HCT116 (cell line): ENCODE results near the gene OR9Q1. TPM values are rescaled to one million over a fixed set of nuclear protein-coding genes. Genes with fewer than 3 reads are reported as not detected.

ENCODE experiments used
- ATAC-seq: fragments of 200-7000 bp; cut with Tn5 transposase; 2 replicates; pipeline ENCODE4 v1.9.1; 2020; ENCODE audit warnings: mild to moderate bottlenecking, moderate library complexity
- BruUV-seq: library from RNA; stranded (reverse); fragments of 400-500 nt; replicated peaks from 2 replicates; lab custom pipeline; 2021; lab: Mats Ljungman, UMichigan
- CTCF ChIA-PET: fragments of 300-600 bp; sonication (Branson Sonifier 250); formaldehyde crosslinking; loops from one replicate; lab custom pipeline; 2021; ENCODE audit warnings: antibody characterized with exemption; lab: Charles Lee
- POLR2A ChIA-PET: fragments of 300-600, 350-600 bp; sonication (Branson Sonifier 250); formaldehyde crosslinking; loops from one replicate; lab custom pipeline; 2021; ENCODE audit warnings: antibody characterized with exemption; lab: Charles Lee
- RAD21 ChIA-PET, 2 experiments: fragments of 300-600 bp; sonication (Branson Sonifier 250); formaldehyde crosslinking; loops; one replicate each; lab custom pipeline; 2023; ENCODE audit warnings: low total read pairs in 2 of 2; ENCODE audit not compliant: uncharacterized antibody in 2 of 2, unreplicated experiment in 2 of 2, low non-redundant PET in 1 of 2; lab: Charles Lee
- DNase-seq: peaks from one replicate; pipeline ENCODE4 v3.0.0-alpha.2; 2010; ENCODE audit warnings: low read depth, low spot score
- H2AFZ ChIP-seq: fragments of 200-600 bp; shearing (Covaris generic), sonication (generic); 2 replicates; pipeline ENCODE4 v1.6.1; 2017; ENCODE audit warnings: low read depth, mixed run types, mixed read lengths, antibody characterized with exemption, low read length; ENCODE audit not compliant: poor library complexity, severe bottlenecking
- H3K27ac ChIP-seq: 2 replicates; pipeline ENCODE4 v1.5.1; 2012; ENCODE audit warnings: low read depth, low read length
- H3K27me3 ChIP-seq: fragments of 200-600 bp; sonication (generic); 2 replicates; pipeline ENCODE4 v1.6.1; 2016; ENCODE audit warnings: mixed run types, low read length, mixed read lengths; ENCODE audit not compliant: insufficient read depth
- H3K36me3 ChIP-seq, 2 experiments: fragments of 200-500 bp in 1 of 2; fragments of 200-600 bp in 1 of 2; sonication (Bioruptor generic) in 1 of 2; sonication (generic) in 1 of 2; 2 replicates each; pipeline versions ENCODE4 v1.5.1 to v1.6.1; 2014 to 2016; ENCODE audit warnings: low read length in 2 of 2, inconsistent platforms in 1 of 2, mixed read lengths in 1 of 2, mixed run types in 1 of 2; ENCODE audit not compliant: insufficient read depth in 2 of 2, control insufficient read depth in 1 of 2
- H3K4me1 ChIP-seq, 2 experiments: fragments of 200-600 bp in 1 of 2; sonication (generic) in 1 of 2; 2 replicates each; pipeline versions ENCODE4 v1.5.1 to v1.6.1; 2012 to 2017; ENCODE audit warnings: low read length in 2 of 2, inconsistent platforms in 1 of 2, mild to moderate bottlenecking in 1 of 2, mixed read lengths in 1 of 2, mixed run types in 1 of 2, moderate library complexity in 1 of 2; ENCODE audit not compliant: insufficient read depth in 2 of 2, control insufficient read depth in 1 of 2
- H3K4me2 ChIP-seq: fragments of 200-600 bp; sonication (generic); 2 replicates; pipeline ENCODE4 v1.6.1; 2017; ENCODE audit warnings: mixed run types, low read length, mixed read lengths
- H3K4me3 ChIP-seq, 2 experiments: fragments of 200-600 bp in 1 of 2; sonication (generic) in 1 of 2; replicated peaks in 1 of 2; 2 replicates each; pipeline ENCODE4 v1.5.1; 2011 to 2016; ENCODE audit warnings: low read length in 2 of 2, control low read depth in 1 of 2, low read depth in 1 of 2, mild to moderate bottlenecking in 1 of 2, mixed read lengths in 1 of 2, mixed run types in 1 of 2
- H3K79me2 ChIP-seq: fragments of 200-600 bp; sonication (generic); 2 replicates; pipeline ENCODE4 v1.6.1; 2017; ENCODE audit warnings: mild to moderate bottlenecking, mixed run types, low read length, moderate library complexity, mixed read lengths; ENCODE audit not compliant: insufficient read depth
- H3K9ac ChIP-seq: fragments of 200-600 bp; sonication (generic); 2 replicates; pipeline ENCODE4 v1.6.1; 2016; ENCODE audit warnings: low read length, mixed read lengths
- H3K9me2 ChIP-seq: fragments of 200-600 bp; sonication (generic), shearing (Covaris generic); 2 replicates; pipeline ENCODE4 v1.6.1; 2017; ENCODE audit warnings: mixed run types, mild to moderate bottlenecking, moderate library complexity; ENCODE audit not compliant: insufficient read depth
- H3K9me3 ChIP-seq, 2 experiments: fragments of 200-500 bp in 1 of 2; fragments of 200-600 bp in 1 of 2; sonication (Bioruptor generic) in 1 of 2; sonication (generic) in 1 of 2; 2 replicates each; pipeline ENCODE4 v1.6.1; 2014 to 2017; ENCODE audit warnings: low read length in 2 of 2, mixed read lengths in 2 of 2, inconsistent platforms in 1 of 2, low read depth in 1 of 2, mild to moderate bottlenecking in 1 of 2, mixed run types in 1 of 2, moderate library complexity in 1 of 2; ENCODE audit not compliant: control insufficient read depth in 1 of 2, insufficient read depth in 1 of 2
- H4K20me1 ChIP-seq: fragments of 200-600 bp; sonication (generic), shearing (Covaris generic); 2 replicates; pipeline ENCODE4 v1.6.1; 2017; ENCODE audit warnings: mixed run types, mild to moderate bottlenecking, moderate library complexity; ENCODE audit not compliant: insufficient read depth
- CBX3 ChIP-seq: IDR thresholded peaks from 2 replicates; pipeline ENCODE4 v1.6.1; 2012; ENCODE audit warnings: low read depth
- EGR1 ChIP-seq: IDR thresholded peaks from 2 replicates; pipeline ENCODE4 v1.6.1; 2012; ENCODE audit warnings: low read depth
- EZH2phosphoT487 ChIP-seq: fragments of 200-600 bp; IDR thresholded peaks from 2 replicates; pipeline ENCODE4 v1.6.1; 2018; ENCODE audit warnings: antibody characterized with exemption, borderline replicate concordance
- FOSL1 ChIP-seq: IDR thresholded peaks from 2 replicates; pipeline ENCODE4 v1.6.1; 2012; ENCODE audit warnings: low read depth
- JUND ChIP-seq: IDR thresholded peaks from 2 replicates; pipeline ENCODE4 v1.6.1; 2012
- POLR2A ChIP-seq: IDR thresholded peaks from 2 replicates; pipeline ENCODE4 v1.7.0; 2011; ENCODE audit warnings: borderline replicate concordance; ENCODE audit not compliant: insufficient read depth, insufficient read length; ENCODE audit errors: extremely low read depth
- RAD21 ChIP-seq: IDR thresholded peaks from 2 replicates; pipeline ENCODE4 v1.6.1; 2012; ENCODE audit warnings: low read depth, mild to moderate bottlenecking
- YY1 ChIP-seq: IDR thresholded peaks from 2 replicates; pipeline ENCODE4 v1.6.1; 2011; ENCODE audit warnings: low read length, low read depth, moderate library complexity, mild to moderate bottlenecking; ENCODE audit not compliant: insufficient replicate concordance; ENCODE audit errors: extremely low read depth
- ZFX ChIP-seq: fragments of 450-650 bp; IDR thresholded peaks from 2 replicates; pipeline ENCODE4 v1.6.1; 2017
- intact Hi-C: fragments of 100-400 bp; cut with micrococcal nuclease; formaldehyde crosslinking; loops from 2 replicates; pipeline ENCODE4 v1.10.0; 2022
- total RNA-seq: library from RNA; stranded (reverse); gene quantifications from one replicate; pipeline ENCODE4 v1.2.1, GENCODE V29; 2021; ENCODE audit not compliant: unreplicated experiment

OR9Q1 gene
- total RNA-seq, 1 experiment from 2014 or later: not detected

DNA sequence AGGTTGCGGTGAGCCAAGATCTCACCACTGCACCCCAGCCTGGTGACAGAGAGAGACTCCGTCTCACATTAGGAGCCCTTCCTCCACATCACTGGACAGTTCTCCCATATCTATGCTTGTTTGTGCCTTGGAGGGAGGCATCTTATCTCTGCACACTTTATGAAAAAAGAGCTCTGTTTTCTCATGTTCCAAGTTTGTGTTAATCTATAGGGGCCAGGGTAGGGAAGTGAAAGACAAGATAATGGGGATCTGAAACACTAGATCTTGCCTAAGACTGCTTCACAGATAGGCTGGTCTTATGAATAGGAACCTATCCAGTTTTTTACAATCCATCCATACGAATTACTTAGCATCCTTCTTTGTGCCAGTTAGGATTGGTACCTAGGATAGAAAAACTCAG lies 24.1 kb downstream of the OR9Q1 start (continued):
- TF ChIP-seq POLR2A (no peak), EZH2phosphoT487 (no peak), ZFX (no peak)

DNA sequence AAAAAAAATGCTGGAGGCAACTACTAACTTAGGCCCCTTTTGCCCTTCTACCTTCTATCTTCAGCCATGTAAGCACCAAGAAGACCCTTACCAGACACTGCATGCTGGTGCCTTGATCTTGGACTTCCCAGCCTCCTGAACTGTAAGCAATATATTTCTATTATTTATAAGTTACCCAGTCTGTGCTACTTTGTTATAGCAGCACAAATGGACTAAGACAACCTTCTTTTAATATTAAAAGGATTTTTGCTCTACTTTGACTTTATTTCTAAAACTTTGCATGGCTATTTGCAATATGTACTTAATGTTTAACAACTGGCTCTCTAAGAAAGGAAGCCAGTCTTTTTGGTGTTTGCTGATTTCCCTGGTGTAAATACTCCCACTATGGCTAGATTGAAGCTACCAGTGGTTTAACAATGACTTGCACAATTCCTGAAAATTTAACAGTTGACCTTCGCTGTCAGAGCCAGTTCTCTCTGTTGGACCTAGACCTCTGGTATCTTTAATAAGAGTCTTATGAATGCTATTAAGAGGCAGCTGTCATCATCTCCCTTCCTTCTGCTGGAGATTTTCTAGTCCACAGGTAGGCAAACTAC lies 32.2 kb downstream of the OR9Q1 start:
- BruUV-seq: no TSS peak
- H4K20me1 ChIP-seq: no peaks in the 10 kb centered on the region
- no peaks in the 10 kb centered on the region for H3K79me2 ChIP-seq
- ChIA-PET RAD21 (no interaction called here), POLR2A (no interaction called here), CTCF (no interaction called here)
- intact Hi-C loops: no loop called here
- no peaks in the 10 kb centered on the region for H3K36me3 ChIP-seq
- no peak overlapping the region for H3K27ac ChIP-seq
- no peak overlapping the region for H3K4me2 ChIP-seq
- no peaks in the 10 kb centered on the region for H3K9me3 ChIP-seq
- no peak overlapping the region for H2AFZ ChIP-seq
- DNase-seq: no peak
- H3K9me2 ChIP-seq: no peaks in the 10 kb centered on the region
- no peak overlapping the region for H3K4me3 ChIP-seq
- no peak overlapping the region for H3K9ac ChIP-seq
- H3K27me3 ChIP-seq: no peaks in the 10 kb centered on the region
- peaks cover 6 to 12% of the 10 kb centered on the region in 2 experiments; a peak in 2 of 4 replicates for H3K4me1 ChIP-seq
- TF ChIP-seq FOSL1 (no peak), JUND (no peak)
- ATAC-seq: no peak

- RAD21 ChIA-PET: no interaction called here
- H3K27ac ChIP-seq: no peak overlapping the region
- CTCF ChIA-PET: no interaction called here
- DNase-seq: no peak
- intact Hi-C loops: no loop called here
- peaks cover 6 to 18% of the 10 kb centered on the region in 2 experiments; a peak in 2 of 4 replicates for H3K4me1 ChIP-seq
- H3K79me2 ChIP-seq: no peaks in the 10 kb centered on the region
- H2AFZ ChIP-seq: no peak overlapping the region
- H3K9ac ChIP-seq: no peak overlapping the region
- no peaks in the 10 kb centered on the region for H3K9me3 ChIP-seq
- POLR2A ChIA-PET: no interaction called here
- no peak overlapping the region for H3K4me2 ChIP-seq
- H3K27me3 ChIP-seq: no peaks in the 10 kb centered on the region
- no peak for ATAC-seq
- no peaks in the 10 kb centered on the region for H3K36me3 ChIP-seq
- H3K9me2 ChIP-seq: no peaks in the 10 kb centered on the region
- TF ChIP-seq RAD21 (no peak), YY1 (no peak), ZFX (no peak), CBX3 (no peak), EGR1 (no peak), FOSL1 (no peak)
- H3K4me3 ChIP-seq: no peak overlapping the region
- BruUV-seq: no TSS peak
- H4K20me1 ChIP-seq: no peaks in the 10 kb centered on the region
These were observed 33.8 kb downstream of the OR9Q1 start for GRCh38 chr11:58057481-58057880.
